Smooth muscle cell (in vitro differentiated cells): ENCODE measurements around the gene RPS4Y1. TPM values are rescaled to one million over a fixed set of nuclear protein-coding genes. Genes with fewer than 3 reads are reported as not detected.
"Not testable (repeated sequence)": the region's sequence is repeated elsewhere in the genome, so short reads cannot be mapped to it uniquely, and the experiment has no call there.

Experiments used
- DNase-seq: peaks from one replicate; lab custom pipeline; 2025; ENCODE audit not compliant: unreplicated experiment; lab: John Stamatoyannopoulos, UW
- H2AFZ ChIP-seq: fragments of 200-600 bp; sonication (generic); 2 replicates; pipeline ENCODE4 v1.6.0; 2016; ENCODE audit warnings: antibody characterized with exemption, low read depth, mild to moderate bottlenecking
- H3F3A ChIP-seq: fragments of 200-600 bp; sonication (generic); 2 replicates; pipeline ENCODE4 v1.6.0; 2017; ENCODE audit warnings: antibody characterized with exemption, low read depth
- H3K27ac ChIP-seq: fragments of 200-600 bp; sonication (generic); 2 replicates; pipeline ENCODE4 v1.5.1; 2016; ENCODE audit warnings: low read depth, mild to moderate bottlenecking
- H3K27me3 ChIP-seq: fragments of 200-600 bp; sonication (generic); 2 replicates; pipeline ENCODE4 v1.6.1; 2016; ENCODE audit warnings: low read depth, mild to moderate bottlenecking
- H3K36me3 ChIP-seq: fragments of 200-600 bp; sonication (generic); 2 replicates; pipeline ENCODE4 v1.5.1; 2016; ENCODE audit warnings: low read depth
- H3K4me1 ChIP-seq: fragments of 200-600 bp; sonication (generic); 2 replicates; pipeline ENCODE4 v1.5.1; 2016; ENCODE audit warnings: low read depth
- H3K4me2 ChIP-seq: fragments of 200-600 bp; sonication (generic); 2 replicates; pipeline ENCODE4 v1.6.0; 2016; ENCODE audit warnings: mild to moderate bottlenecking
- H3K4me3 ChIP-seq: fragments of 200-600 bp; sonication (generic); 2 replicates; pipeline ENCODE4 v1.5.1; 2016; ENCODE audit warnings: mild to moderate bottlenecking
- H3K79me2 ChIP-seq: fragments of 200-600 bp; sonication (generic); 2 replicates; pipeline ENCODE4 v1.6.0; 2016; ENCODE audit warnings: low read depth, mild to moderate bottlenecking
- H3K9ac ChIP-seq: fragments of 200-600 bp; sonication (generic); 2 replicates; pipeline ENCODE4 v1.6.0; 2016; ENCODE audit warnings: low read depth
- H3K9me3 ChIP-seq: fragments of 200-600 bp; sonication (generic); replicated peaks from 2 replicates; pipeline ENCODE4 v1.5.1; 2016; ENCODE audit warnings: low read depth
- H4K20me1 ChIP-seq: fragments of 200-600 bp; sonication (generic); 2 replicates; pipeline ENCODE4 v1.6.0; 2016; ENCODE audit warnings: low read depth
- CTCF ChIP-seq: fragments of 200-600 bp; sonication (generic); IDR thresholded peaks from 2 replicates; pipeline ENCODE4 v1.5.1; 2017; ENCODE audit warnings: borderline replicate concordance, mild to moderate bottlenecking, antibody characterized with exemption; ENCODE audit not compliant: insufficient read depth, poor library complexity, severe bottlenecking
- WGBS: methylation state at CpG from one replicate; pipeline ENCODE4 v1.1.7; 2016; ENCODE audit warnings: low lambda C conversion rate; 5-methylcytosine and 5-hydroxymethylcytosine counted together
- polyA plus RNA-seq: library from polyadenylated mRNA; unstranded; fragments of >200 nt; fragmentation: Nextera tagmentation; extraction: Ambion mirVana; gene quantifications from 2 replicates; pipeline ENCODE4 v1.2.1, GENCODE V29; 2016
- total RNA-seq: library from RNA; depleted of rRNA; stranded (reverse); fragments of >200 nt; gene quantifications from 2 replicates; pipeline ENCODE4 v1.2.3, GENCODE V29; 2014

Gene RPS4Y1
- total and polyA plus RNA-seq, 2 experiments from 2014 or later = not detected

GRCh38 chrY:2860511-2860910 lies 19.1 kb downstream of the RPS4Y1 start:
- Histone ChIP-seq H3K36me3 (no peaks in the 10 kb centered on the region), H3K79me2 (no peaks in the 10 kb centered on the region), H3K9me3 (no peaks in the 10 kb centered on the region), H3K4me2 (no peak overlapping the region), H3K4me1 (no peaks in the 10 kb centered on the region), H3F3A (no peaks in the 10 kb centered on the region), H3K27me3 (no peaks in the 10 kb centered on the region), H3K4me3 (no peak overlapping the region), H3K9ac (no peak overlapping the region), H4K20me1 (no peaks in the 10 kb centered on the region), H2AFZ (no peak overlapping the region), H3K27ac (no peak overlapping the region)
- DNase-seq = no peak
- WGBS = no CpG with 5 or more reads among the region's 2 CpGs
- TF ChIP-seq CTCF = no peak

DNA sequence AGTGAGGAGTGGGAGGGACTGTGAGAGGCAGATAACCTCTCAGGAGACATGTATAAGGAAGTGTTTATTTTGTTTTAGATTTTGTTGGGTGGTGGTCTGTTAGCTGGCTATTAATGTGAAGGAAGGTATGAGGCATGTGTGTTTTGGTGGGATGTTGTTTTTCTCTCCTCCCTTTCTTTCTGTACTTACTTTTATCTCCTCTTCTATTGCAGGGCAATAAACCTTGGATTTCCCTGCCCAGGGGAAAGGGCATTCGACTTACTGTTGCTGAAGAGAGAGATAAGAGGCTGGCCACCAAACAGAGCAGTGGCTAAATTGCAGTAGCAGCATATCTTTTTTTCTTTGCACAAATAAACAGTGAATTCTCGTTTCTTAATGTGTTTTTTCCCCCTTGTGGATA lies 25.2 kb downstream of the RPS4Y1 start:
- Histone ChIP-seq H3K4me2 (no peak overlapping the region), H3K9me3 (no peaks in the 10 kb centered on the region), H3K27ac (no peak overlapping the region), H3K4me1 (no peaks in the 10 kb centered on the region), H3K9ac (no peak overlapping the region), H3F3A (no peaks in the 10 kb centered on the region), H3K27me3 (no peaks in the 10 kb centered on the region), H4K20me1 (no peaks in the 10 kb centered on the region), H3K36me3 (no peaks in the 10 kb centered on the region), H2AFZ (no peak overlapping the region), H3K79me2 (no peaks in the 10 kb centered on the region), H3K4me3 (no peak overlapping the region)
- no peak for TF ChIP-seq CTCF
- WGBS = no CpG with 5 or more reads among the region's 2 CpGs
- DNase-seq = no peak

GRCh38 chrY:2867469-2867868 lies 26.1 kb downstream of the RPS4Y1 start:
- Histone ChIP-seq H3K36me3 (no peaks in the 10 kb centered on the region), H3K27ac (no peak overlapping the region), H3K9ac (no peak overlapping the region), H3K4me2 (no peak overlapping the region), H3F3A (no peaks in the 10 kb centered on the region), H3K4me1 (no peaks in the 10 kb centered on the region), H2AFZ (no peak overlapping the region), H3K9me3 (no peaks in the 10 kb centered on the region), H3K27me3 (no peaks in the 10 kb centered on the region), H4K20me1 (no peaks in the 10 kb centered on the region), H3K4me3 (no peak overlapping the region), H3K79me2 (no peaks in the 10 kb centered on the region)
- DNase-seq = no peak
- TF ChIP-seq CTCF = no peak
- WGBS = no CpG with 5 or more reads among the region's 8 CpGs

DNA sequence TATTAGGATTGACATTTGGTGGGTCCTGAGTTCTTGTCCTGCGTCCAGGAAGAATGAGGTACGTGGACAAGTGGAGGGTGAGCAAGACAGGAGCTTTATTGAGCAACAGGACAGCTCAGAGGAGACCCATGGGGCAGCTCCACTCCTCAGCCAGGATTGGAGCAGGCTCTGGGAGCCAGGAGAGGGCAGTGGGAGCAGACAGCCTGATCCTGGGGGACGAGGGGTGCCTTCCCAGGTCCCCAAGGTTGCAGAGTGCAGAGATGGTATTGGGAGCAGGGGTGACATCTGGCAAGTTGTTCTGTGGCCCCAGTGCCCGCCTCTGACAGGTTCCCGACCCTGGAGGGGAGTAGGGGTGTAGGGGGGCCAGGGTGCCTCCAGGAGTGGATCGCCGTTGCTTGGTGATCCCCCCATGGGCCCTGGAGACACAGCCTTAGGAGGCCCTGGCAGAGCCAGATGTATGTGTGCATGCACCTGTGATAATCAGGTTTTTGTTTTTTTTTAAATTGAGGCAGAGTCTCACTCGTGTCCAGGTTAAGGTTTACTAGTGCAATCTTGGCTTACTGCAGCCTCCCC lies 26.7 kb downstream of the RPS4Y1 start:
- H3K9me3 ChIP-seq = no peaks in the 10 kb centered on the region
- H3K4me1 ChIP-seq = no peaks in the 10 kb centered on the region
- H3K27me3 ChIP-seq = no peaks in the 10 kb centered on the region
- no peak overlapping the region for H3K27ac ChIP-seq
- no peaks in the 10 kb centered on the region for H3K36me3 ChIP-seq
- no peak overlapping the region for H3K4me2 ChIP-seq
- DNase-seq = no peak
- H2AFZ ChIP-seq = no peak overlapping the region
- WGBS = no CpG with 5 or more reads among the region's 8 CpGs
- H3F3A ChIP-seq = no peaks in the 10 kb centered on the region
- TF ChIP-seq CTCF = no peak
- no peak overlapping the region for H3K9ac ChIP-seq
- H3K4me3 ChIP-seq = no peak overlapping the region
- no peaks in the 10 kb centered on the region for H4K20me1 ChIP-seq
- H3K79me2 ChIP-seq = no peaks in the 10 kb centered on the region

DNA sequence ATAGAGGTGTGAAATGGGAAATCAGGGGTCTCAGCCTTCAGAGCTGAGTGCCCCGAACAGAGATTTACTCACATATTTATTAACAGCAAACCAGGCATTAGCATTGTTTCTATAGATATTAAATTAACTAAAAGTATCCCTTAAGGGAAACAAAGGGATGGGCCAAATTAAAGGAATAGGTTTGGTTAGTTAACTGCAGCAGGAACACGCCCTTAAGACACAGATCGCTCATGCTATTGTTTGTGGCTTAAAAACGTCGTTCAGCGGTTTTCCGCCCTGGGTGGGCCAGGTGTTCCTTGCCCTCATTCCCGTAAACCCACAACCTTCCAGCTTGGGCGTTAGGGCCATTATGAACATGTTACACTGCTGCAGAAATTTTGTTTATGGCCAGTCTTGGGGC lies 30.8 kb downstream of the RPS4Y1 start:
- DNase-seq = not testable (repeated sequence)
- no CpG with 5 or more reads among the region's 9 CpGs for WGBS

More for the DNA sequence above, 30.8 kb downstream of the RPS4Y1 start:
- H3K9ac ChIP-seq, H3K36me3 ChIP-seq, H2AFZ ChIP-seq, H3K79me2 ChIP-seq, H3K9me3 ChIP-seq, H4K20me1 ChIP-seq, H3K4me1 ChIP-seq, H3K4me3 ChIP-seq, H3F3A ChIP-seq, H3K27ac ChIP-seq, H3K4me2 ChIP-seq, H3K27me3 ChIP-seq: not testable (repeated sequence)
